NOMO-1 (cell line): ENCODE results near the gene CDKN2B.

ENCODE experiments used
- DNase-seq, 2 experiments: peaks; one replicate each; lab custom pipeline; 2025; ENCODE audit not compliant: unreplicated experiment in 2 of 2; lab: John Stamatoyannopoulos, UW

CDKN2B gene

DNA sequence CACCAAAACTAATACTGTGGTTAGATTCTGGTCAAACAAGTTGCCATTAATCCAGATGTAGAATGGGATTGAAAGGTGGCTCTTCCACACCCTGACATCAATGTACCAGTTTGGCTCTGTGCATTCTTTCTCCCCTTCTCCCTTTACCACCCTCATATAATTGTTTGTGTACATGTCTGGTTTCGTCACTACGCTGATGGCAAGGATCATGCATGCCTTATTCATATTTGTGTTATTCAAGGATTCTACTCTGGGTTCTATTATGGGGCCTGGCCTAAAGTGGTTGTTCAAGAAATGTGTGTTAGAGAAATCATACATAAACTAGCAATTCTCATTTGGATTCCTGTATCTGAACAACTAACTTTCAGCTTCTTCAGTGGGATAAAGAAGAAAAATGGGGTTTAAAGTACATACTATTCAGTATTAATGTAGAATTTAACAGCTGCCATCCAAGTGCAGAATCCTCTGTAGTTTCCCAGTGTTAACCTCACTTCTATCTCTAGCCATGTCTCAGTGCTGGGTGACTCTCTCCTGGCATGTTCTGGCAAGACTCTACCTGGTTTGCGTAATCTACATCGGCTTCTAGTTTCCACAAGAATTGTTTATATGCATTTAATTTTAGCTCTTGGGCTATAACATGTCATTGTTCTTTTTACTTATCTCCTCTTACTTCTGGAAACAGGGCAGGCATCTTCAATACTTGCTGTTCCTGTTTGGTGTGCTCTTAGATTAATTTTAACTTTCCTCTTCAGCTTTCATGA is 27.9 kb upstream of the CDKN2B start:
- no peak for DNase-seq

DNA sequence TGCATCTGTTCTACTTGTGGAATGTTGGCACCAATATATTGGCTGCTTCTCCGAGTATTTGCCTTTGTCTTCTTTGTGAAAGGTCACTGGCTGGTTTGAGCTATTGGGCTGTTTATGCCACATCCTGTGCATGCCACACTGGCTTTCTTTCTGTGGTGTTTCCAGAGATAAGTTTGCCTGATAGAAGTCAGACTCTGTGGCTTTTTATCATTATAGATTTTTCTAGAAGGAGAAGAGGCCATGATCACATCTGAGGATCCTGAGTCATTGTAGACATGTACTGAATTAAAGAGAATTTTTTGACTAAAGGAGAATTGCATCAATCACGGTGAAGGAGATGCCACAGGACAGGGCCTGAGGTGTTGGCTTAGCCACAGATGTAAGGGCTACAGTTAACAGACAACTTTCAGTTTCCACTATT is 26.5 kb upstream of the CDKN2B start:
- DNase-seq: no peak

DNA sequence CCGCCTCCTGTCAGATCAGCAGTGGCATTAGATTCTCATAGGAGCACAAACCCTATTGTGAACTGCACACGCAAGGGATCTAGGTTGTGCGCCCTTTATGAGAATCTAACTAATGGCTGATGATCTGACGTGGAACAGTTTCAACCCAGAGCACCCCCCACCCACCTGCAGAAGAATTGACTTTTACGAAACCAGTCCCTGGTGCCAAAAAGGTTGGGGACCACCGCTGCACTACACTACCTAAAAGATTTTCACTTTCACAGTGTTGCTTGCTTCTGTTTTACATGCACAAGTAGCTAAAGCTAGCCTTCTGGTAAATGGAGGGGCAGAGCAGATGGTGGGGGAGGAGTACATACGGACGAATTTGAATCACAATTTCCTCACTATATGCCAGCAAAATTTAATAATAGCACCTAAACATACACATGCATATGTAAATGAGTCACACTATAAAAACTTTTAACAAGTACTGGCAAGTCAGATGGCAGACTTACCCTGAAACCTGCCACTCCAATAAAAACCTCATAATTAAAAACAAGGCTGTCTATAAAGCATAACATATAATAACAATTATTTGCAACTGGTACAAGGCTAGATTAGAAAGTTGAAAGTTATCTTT is 24.0 kb upstream of the CDKN2B start:
- DNase-seq: no peak

DNA sequence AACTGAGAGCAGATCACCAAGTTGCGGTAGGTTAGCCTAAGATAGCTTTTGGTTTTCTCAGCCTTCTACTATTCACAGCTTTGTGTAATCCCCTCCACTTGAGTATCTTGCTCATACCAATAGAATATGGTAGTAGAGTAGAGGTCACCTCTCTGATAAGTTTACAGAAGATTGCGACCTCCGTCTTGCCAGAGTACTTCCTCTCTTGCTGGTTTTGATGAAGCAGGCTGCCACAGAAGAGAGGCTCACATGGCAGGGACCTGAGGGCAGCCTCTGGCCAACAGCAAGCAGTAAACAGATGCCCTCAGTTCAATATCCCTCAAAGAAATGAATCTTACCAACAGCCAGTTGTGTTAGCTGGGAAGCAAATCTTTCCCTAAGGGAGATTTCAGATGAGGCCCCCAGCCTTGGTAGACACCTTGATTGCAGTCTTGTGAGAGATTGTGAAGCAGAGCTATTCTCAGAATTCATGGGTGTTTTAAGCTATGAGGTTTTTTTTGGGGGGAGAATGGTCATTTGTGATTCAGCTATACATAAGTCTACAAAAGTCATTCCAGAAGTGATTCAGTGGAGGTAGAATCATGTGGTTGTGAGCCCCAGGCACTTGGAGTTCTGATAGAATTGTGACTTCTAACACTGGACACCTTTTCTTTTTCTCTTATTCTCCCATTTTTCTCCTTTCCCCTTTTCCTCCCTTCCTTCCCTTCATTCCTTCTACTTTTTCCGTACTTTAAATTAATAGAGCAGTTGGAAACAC is 22.7 kb upstream of the CDKN2B start:
- no peak for DNase-seq

DNA sequence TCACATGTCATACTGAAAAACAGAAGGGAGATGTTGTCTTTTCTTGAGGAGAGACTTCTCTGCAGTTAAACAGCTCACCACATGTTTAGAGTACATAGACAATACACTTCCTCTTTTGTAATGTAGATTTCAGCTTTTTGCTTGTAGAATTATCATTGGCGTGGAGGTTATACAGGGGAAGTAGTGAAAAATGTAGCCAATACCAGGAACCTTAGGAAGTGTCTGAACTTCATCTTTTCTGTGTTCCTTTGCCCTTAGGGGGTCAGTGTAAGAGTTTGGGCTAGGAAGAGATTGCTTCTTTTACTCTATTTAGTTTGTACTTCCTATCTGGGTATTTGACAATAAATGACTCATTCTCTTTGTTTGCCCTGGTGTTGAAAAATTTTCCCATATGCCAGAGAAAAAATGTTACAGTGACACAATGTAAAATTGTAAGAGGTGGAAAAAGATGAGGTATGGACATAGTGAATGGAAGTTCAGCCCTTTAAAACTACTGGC is 21.0 kb upstream of the CDKN2B start:
- DNase-seq: no peak

DNA sequence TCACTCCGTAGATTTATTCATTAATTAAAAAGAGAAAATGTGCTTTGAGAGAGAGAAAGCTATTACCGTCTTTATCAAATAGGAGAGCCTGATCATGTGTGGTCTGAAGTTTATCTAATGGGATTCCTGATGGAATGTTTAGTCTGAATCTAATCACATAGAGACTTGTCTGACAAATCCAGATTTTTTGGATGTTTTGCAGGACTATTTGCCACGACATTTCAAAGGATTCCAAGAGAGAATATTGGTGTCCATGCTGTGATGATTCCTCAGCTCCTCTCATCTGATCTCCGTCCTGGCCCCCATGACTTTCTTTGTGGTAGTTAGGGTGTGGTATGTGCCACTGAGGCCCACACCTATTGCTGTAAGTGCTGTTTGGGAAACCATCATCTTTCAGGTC is 20.1 kb upstream of the CDKN2B start:
- DNase-seq: no peak

DNA sequence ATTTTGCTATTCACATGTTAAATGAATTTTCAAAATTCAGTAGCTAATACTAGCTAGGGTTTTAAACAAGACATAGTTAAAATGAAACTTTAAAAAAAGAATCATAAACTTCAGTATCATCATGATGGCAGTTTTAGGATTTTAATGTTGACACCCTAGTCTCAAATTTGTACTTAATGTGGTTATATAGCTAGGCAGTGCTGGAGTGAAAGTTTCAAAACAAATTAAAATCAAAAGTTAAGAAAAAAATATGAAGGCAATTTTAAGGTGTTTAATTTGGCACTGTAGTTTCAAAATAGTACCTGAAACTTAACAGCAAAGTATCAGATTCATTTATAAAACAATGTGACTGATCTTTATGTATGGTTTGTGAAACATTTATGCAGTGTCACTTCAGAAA is 19.3 kb upstream of the CDKN2B start:
- no peak for DNase-seq

DNA sequence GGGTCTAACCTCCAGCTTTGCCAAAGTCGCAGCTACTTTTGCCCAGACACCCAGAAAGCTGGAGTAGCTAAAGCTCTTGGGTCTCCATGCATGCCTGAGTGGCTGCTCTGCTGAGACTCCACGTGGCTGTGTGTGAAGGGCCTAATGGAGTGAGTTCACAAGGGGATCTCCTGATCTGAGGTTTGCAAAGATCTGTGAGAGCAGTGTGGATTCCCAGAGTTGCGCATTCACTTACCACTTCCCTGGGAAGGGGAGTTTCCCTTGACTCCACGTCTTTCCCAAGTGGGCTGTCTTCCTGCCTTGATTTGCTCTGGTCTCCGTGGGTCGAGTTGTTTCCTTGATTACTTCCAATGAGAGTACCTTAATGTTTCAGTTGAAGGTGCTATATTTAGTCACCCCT is 17.6 kb upstream of the CDKN2B start:
- DNase-seq: no peak

DNA sequence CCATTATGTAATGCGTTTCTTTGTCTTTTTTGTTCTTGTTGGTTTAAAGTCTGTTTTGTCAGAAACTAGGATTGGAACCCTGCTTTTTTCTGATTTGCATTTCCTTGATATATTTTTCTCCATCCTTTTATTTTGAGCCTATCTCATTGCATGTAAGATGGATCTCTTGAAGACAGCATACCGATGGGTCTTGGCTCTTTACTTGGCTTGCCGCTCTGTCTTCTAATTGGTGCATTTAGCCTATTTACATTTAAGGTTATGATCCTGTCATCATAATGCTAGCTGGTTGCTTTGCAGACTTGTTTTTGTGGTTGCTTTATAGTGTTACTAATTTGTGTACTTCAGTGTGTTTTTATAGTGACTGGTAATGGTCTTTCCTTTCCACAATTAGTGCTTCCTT is 13.3 kb upstream of the CDKN2B start:
- no peak for DNase-seq

DNA sequence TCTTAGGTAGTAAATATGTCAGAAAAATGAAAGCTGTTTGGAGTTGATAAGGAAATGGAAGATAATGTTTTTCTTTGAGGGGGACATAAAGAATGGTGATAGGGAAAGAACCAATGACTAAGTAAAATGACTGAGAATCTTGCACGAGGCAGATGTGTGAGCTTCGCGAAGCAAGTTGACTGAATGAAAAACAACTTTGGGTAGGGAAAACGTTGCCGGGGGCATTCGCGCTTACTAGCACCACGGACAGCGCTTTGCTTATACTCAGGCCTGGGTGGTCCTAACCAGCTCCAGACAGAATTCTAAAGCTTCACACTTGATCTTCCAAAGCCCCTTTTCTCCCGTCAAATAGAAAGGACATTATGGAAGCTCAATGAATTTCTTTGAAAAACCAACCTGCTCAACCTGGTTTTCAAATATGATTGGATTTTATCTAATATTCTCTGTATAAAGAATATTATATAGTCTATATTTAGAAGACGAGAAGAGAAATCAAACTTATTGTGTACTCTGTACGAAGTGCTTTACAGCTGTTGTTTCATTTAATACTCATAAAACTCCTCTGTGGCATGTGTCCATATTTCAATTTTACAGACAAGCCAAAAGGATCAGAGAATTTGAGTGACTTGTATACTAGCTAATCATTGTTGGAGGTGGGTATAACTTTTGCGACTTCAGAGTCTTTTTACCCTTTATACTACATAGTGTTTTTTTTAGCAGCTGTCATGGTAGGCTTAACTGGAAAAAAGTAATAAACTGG is 1.9 kb upstream of the CDKN2B start:
- no peak for DNase-seq

DNA sequence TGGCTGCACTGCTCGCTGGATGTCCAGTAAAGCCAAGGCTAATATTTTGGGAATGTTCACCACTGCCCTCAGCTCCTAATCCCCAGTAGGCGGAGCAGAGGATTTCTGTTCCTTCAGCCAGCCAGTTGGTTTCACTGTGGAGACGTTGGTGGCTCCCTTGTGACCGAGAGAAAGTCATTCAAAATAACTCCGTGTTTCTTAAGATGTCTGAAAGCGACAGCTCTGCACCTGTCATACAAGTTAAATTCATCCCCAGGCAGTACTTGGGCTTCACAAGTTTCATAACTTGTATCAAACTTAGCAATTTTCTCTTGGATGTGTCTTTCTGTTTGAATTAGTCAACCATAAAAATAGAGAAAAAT is 382 bp upstream of the CDKN2B start:
- DNase-seq: no peak

DNA sequence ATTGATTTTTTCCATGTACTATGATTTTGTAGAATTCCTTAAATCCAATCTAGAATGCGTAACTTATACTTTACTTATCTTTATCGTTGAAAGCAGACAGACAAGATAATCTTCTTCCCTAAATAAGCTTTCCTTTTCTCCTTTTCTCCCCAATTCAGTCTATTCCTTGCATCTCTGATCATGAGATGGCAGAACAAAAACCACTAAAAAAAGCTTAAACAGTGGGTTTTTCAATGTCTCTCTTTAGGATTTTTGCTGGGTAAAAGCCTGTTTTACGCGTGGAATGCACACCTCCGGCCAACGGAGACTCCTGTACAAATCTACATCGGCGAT is 755 bp downstream of the CDKN2B start:
- DNase-seq: no peak

DNA sequence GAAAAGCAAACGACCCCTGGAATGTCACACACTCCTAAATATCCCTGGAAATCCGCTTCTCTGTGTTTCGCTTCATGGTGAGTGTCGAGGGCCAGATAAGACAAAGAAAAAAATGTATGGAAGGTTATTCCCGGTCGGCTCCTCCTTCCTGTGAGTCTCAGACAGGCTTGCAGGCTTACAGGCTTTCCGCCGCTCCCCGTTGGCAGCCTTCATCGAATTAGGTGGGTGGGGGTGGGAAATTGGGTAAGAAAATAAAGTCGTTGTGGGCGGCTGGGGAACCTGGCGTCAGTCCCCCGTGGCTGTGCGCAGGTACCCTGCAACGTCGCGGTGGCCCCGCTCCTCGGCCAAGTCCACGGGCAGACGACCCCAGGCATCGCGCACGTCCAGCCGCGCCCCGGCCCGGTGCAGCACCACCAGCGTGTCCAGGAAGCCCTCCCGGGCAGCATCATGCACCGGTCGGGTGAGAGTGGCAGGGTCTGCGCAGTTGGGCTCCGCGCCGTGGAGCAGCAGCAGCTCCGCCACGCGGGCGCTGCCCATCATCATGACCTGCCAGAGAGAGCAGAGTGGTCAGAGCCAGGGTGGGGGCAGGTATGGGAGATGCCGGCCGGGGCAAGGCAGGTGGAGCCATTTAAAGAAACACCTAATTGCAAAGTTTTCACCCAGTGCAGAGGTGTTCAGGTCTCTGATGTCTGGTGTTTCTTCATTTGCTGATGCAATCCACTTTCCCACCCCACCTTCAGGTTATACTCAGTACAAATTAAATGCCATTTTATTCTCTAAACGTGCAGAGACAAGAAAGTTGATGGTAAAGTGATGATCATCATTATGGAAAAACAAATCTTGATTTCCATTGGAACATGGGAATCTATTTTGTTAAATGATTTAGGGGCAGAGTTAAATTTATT is 3.2 kb downstream of the CDKN2B start:
- no peak for DNase-seq

DNA sequence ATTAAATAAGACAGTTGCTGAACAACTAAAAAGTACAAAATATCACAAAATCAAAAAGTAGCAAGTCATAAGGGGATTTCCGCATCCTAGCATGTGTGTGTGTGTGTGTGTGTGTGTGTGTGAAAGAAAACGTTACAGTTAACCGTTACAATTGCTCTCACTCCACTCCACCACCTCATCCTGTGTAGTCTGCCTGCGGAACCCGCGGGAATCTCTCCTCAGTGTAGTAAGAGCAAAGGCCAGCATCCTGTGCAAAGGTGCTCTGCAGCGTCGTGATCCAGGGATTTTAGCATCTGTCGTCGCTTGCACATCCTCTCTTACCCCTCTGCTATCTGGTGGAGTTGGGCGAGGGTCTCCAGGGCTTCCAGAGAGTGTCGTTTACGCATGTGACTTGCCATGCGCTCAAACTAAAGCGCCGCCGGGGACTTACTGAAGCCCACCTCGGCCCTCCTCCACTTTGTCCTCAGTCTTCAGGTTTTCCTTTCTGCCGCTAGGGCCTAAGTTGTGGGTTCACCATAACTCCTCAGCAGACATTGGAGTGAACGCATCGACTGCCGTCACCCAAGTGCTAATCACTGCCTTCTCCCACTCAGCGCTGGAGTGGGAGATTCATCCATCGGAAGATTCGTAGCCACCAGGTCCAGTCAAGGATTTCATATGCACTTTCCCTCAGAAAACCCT is 3.9 kb downstream of the CDKN2B start:
- no peak for DNase-seq

DNA sequence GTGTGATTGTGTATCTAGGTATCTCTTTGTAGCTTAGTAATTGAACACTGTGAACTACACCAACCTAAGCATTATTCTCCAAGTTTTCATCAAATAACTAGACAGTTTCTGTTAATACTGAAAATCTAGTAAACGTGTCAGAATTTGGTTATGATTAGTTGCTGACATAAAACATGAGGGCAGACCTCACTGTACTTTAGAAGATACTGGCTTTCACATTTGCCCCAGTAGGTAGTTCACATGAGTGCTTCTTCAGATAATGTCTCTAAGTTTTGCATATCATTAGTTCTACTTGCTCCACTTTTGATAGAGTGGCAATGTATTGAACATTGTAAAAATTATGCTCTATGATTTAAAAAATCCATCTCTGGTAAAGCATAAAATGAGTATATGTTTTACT is 7.1 kb downstream of the CDKN2B start:
- no peak for DNase-seq

DNA sequence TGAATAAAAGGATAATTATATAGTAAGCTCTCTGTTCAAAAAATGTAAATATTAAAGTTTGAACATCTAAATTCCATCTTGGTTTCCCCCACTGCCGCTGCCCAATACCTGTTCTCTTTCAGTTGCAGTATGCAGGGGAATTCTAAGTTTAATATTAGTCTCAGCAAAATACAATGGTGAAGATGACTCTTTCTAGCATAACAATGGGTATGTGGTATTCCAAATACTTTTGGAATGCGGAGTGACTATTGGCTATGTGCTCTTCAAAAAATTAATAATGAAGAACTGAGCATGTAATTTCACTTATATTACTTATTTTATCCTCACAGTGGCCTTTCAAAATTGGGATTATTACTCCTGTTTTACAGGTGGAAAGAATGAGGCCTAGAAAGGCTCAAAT is 11.1 kb downstream of the CDKN2B start:
- no peak for DNase-seq

DNA sequence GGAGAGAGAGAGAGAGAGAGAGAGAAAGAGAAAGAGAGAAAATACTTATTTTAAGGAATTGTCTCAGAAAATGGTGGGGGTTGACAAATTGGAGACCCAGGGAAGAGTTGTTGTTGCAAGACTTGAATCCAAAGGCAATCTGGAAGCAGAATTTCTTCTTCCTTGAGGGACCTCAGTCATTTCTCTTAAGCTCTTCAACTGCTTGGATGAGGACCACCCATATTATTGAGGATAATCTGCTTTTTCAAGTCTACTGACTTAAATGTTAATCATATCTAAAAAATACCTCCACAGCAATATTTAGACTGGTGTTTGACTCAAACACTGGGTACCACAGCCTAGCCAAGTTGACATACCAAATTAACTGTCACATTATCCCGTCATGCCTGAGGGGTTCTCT is 11.6 kb downstream of the CDKN2B start:
- DNase-seq: no peak

DNA sequence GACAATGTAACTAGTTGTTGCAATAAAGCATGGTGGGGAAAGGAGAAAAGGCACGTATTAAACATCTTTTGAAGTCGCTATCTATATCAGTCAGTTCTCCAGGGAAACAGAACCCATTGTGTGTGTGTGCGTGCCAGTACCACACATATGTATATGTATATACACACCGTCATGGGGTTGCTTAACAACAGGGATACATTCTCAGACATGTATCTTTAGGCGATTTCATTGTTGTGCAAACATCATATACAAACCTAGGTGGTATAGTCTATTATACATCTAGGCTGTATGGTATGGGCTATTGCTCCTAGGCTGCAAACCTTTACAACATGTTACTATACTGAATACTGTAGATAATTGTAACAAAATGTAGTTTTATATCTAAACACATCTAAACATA is 12.2 kb downstream of the CDKN2B start:
- DNase-seq: no peak

DNA sequence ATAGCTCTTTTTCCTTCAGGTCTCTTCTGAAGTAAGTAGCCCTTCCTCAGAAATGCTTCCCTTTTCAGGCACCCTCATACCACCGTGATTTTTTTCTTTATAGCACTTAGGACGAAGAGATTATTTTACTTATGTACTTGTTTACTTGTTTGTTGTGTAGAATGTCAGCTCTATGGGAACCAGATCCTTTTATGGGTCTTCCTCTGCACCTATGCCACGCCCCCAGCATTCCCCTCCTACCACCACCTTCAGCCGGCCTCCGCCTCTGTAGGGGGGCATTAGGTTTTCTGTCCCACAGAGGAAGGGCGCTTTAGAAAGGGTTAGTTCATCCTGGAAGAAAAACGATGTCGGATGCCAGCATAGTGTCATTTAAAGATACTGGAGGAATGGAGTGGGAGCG is 12.7 kb downstream of the CDKN2B start:
- no peak for DNase-seq
